GM12865 (cell line): ENCODE measurements around the gene VRK1.

ENCODE experiments used
- DNase-seq: peaks from one replicate; pipeline ENCODE4 v3.0.0; 2010; ENCODE audit warnings: low read depth
- H3K4me3 ChIP-seq: 2 replicates; pipeline ENCODE4 v1.5.1; 2011; ENCODE audit warnings: mild to moderate bottlenecking, low read depth, low read length, control low read depth
- TF ChIP-seq, protein P1 (sequence below): IDR thresholded peaks from 2 replicates; pipeline ENCODE4 v1.5.1; 2011; ENCODE audit warnings: low read length, control low read depth, low read depth, inconsistent platforms; ENCODE audit not compliant: insufficient read depth; ENCODE audit errors: missing control alignments

Gene VRK1

DNA sequence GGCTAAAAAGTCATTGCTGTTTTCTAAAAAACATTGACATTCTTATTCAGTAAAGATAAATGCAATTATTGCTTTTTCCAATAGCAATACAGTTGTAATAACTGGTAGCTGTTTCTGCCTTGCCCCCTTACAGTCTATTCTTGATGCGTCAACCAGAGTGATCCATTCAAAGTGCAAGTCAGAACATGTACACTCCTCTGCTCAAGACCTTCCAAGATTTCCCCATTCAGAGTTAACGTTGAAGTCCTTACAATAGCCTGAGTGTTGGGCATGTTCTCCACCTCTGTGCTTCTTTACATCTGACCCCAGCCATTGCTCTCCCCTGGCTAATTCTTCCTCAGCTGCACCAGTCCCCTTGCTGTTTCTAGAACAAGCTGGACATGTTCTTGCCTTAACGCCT, 24.3 kb downstream of the VRK1 start:
- DNase-seq, result no peak
- TF ChIP-seq, protein P1, sequence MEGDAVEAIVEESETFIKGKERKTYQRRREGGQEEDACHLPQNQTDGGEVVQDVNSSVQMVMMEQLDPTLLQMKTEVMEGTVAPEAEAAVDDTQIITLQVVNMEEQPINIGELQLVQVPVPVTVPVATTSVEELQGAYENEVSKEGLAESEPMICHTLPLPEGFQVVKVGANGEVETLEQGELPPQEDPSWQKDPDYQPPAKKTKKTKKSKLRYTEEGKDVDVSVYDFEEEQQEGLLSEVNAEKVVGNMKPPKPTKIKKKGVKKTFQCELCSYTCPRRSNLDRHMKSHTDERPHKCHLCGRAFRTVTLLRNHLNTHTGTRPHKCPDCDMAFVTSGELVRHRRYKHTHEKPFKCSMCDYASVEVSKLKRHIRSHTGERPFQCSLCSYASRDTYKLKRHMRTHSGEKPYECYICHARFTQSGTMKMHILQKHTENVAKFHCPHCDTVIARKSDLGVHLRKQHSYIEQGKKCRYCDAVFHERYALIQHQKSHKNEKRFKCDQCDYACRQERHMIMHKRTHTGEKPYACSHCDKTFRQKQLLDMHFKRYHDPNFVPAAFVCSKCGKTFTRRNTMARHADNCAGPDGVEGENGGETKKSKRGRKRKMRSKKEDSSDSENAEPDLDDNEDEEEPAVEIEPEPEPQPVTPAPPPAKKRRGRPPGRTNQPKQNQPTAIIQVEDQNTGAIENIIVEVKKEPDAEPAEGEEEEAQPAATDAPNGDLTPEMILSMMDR, result no peak
- no peak overlapping the region for H3K4me3 ChIP-seq

DNA sequence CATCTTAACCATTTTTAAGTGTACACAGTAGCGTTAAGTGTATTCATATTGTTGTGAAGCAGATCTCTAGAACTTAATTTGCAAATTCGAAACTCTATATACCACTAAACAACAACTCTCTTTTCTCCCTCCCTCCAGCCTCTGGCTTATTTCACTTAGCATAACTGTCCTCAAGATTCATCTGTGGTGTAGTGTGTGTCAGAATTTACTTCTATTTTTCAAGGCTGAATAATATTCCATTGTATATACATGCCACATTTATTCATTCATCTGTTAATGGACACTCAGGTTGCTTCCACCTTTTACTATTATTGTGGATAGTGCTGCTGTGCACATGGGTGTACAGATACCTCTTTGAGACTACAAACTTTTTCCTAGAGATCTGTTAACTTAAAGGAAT, 26.5 kb downstream of the VRK1 start:
- no peak overlapping the region for H3K4me3 ChIP-seq
- no peak for DNase-seq
- TF ChIP-seq, protein P1, result no peak

DNA sequence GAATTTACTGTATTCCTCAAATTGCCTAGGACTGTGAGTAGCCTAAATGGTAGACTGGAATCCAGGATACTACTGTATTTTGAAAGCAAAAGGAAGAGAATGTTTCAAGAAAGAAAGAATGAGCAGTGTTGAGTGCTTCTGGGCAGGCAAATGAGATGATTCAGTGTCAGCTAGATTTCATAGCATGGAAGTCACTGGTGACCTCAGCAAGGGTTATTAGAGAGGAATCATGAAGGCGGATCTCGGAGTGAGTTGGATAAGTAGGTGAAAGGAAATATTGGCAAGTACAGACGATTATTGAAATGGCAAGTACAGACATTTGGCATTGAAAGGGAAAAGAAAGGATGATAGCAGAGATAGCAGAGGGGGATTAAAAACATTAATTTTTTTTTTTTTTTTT, 27.1 kb downstream of the VRK1 start:
- TF ChIP-seq, protein P1, result no peak
- no peak overlapping the region for H3K4me3 ChIP-seq
- DNase-seq, result no peak

DNA sequence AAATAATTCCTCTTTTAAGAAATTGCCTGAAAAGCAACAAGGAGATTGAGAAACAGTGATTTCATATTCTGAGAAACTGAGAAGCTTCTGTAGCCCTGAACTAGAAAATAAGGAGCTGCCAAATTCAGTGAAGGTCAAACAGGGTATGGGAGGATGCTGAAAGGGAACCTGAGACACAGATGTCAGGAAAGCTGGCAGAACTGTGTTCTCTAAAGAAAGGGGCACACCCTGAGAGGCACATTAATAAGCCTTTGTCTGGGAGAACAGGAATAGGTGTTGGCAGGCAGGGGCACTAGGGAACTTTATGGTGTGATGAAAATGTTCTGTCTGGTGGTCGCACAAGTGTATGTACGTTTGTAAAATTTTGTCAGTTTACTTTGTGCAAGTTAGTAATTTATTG, 29.6 kb downstream of the VRK1 start:
- TF ChIP-seq, protein P1, result no peak
- DNase-seq, result no peak
- no peak overlapping the region for H3K4me3 ChIP-seq

DNA sequence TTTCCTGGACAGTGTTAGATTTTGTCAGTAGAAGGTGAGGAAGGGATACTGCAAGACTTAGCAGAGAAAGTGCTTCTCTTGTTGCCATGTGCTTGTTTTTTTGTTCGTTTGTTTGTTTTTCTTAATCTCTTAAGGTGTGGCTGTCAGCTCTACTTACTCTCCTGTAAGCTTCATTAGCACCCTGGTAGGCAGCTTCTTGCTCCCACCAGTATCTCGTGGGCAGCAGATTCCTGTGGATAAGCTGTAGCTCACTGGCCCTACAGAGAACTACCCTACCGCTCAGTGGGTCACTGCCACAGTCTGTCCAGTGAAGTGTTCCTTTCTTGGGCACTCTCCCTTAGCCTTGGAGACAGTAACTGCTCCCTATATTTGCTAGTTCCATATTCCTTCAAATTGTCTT, 30.1 kb downstream of the VRK1 start:
- TF ChIP-seq, protein P1, result no peak
- DNase-seq, result no peak

DNA sequence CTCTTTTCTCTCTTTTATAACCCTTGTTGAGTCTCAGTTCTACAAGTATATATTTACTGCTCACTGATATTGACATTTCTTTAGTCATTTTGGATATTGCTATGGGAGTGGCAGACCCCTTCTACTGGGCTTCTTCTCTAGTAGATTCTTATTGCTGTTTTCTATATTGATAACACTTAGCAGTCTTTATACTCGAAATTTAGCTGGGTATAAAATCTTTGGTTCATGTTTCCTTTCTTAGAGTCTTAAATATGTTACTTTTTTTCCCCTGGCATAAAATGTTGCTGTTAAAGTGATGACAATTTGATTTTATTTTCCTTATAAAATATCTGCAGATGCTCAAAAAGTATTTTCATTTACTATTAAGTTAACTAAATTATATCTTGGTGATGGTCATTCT, 32.6 kb downstream of the VRK1 start:
- DNase-seq, result no peak
- TF ChIP-seq, protein P1, result no peak
- no peak overlapping the region for H3K4me3 ChIP-seq

More for the DNA sequence above, 30.1 kb downstream of the VRK1 start:
- no peak overlapping the region for H3K4me3 ChIP-seq

DNA sequence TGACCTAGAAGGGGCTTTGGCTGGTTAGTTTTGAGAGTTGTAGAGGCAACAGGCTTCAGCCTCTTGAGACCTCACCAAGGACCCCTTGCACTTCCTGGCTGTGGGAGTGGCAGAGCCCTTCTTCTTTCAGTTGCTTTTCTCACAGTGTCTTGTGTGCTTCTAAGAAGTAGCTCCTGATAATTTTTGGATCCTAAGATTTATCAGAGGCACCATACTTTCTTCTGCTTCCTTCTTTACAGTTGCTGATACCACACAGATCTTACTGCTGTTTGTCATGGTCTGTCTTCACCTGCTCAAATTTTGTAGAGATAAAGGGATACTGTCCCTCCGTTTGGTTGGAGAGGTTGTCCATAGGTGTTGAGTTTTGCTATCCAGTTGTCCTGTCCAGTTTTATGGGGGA, 33.8 kb downstream of the VRK1 start:
- DNase-seq, result peak; percentile 18
- TF ChIP-seq, protein P1, result no peak
- no peak overlapping the region for H3K4me3 ChIP-seq
